ENCODE results near the gene CNGB1. TPM values are rescaled to one million over a fixed set of nuclear protein-coding genes. Genes with fewer than 3 reads are reported as not detected.

Gene CNGB1
- total RNA-seq, 1 donor from 2014 or later = 0.91 TPM

- Mint-ChIP-seq H3K27me3 (ENCODE audit: unreplicated experiment) (peaks cover 5% of the 10 kb centered on the region), H3K36me3 (ENCODE audit: unreplicated experiment) (peaks cover 4% of the 10 kb centered on the region), H3K4me1 (ENCODE audit: low read depth, unreplicated experiment) (no peaks in the 10 kb centered on the region), H3K4me3 (ENCODE audit: unreplicated experiment) (peak overlapping the region; percentile 92), H3K9me3 (ENCODE audit: unreplicated experiment) (peaks cover under 1% of the 10 kb centered on the region), H3K27ac (ENCODE audit: unreplicated experiment) (no peak overlapping the region)
- DNase-seq = no peak
- TF ChIP-seq CTCF (IDR thresholded peaks at IDR 0.05; ENCODE audit: partially characterized antibody, unreplicated experiment) = no peak
These were observed 14.6 kb upstream of the CNGB1 start for GRCh38 chr16:57985204-57986181.

GRCh38 chr16:57984443-57985203, 13.7 kb upstream of the CNGB1 start:
- H3K4me3 Mint-ChIP-seq (ENCODE audit: unreplicated experiment) = peak overlapping the region; percentile 92
- no peaks in the 10 kb centered on the region for H3K4me1 Mint-ChIP-seq (ENCODE audit: low read depth, unreplicated experiment)
- no peak overlapping the region for H3K27ac Mint-ChIP-seq (ENCODE audit: unreplicated experiment)
- H3K27me3 Mint-ChIP-seq (ENCODE audit: unreplicated experiment) = peaks cover 5% of the 10 kb centered on the region
- peaks cover 4% of the 10 kb centered on the region for H3K36me3 Mint-ChIP-seq (ENCODE audit: unreplicated experiment)
- no peak for TF ChIP-seq CTCF (IDR thresholded peaks at IDR 0.05; ENCODE audit: partially characterized antibody, unreplicated experiment)
- peak; percentile 96 for DNase-seq
- no peaks in the 10 kb centered on the region for H3K9me3 Mint-ChIP-seq (ENCODE audit: unreplicated experiment)

GRCh38 chr16:57982385-57982784, 11.5 kb upstream of the CNGB1 start:
- H3K36me3 Mint-ChIP-seq (ENCODE audit: unreplicated experiment) = peaks cover 4% of the 10 kb centered on the region
- TF ChIP-seq CTCF (IDR thresholded peaks at IDR 0.05; ENCODE audit: partially characterized antibody, unreplicated experiment) = no peak
- DNase-seq = no peak
- peak overlapping the region; percentile 4 for H3K4me3 Mint-ChIP-seq (ENCODE audit: unreplicated experiment)
- no peak overlapping the region for H3K27ac Mint-ChIP-seq (ENCODE audit: unreplicated experiment)
- peaks cover 5% of the 10 kb centered on the region for H3K27me3 Mint-ChIP-seq (ENCODE audit: unreplicated experiment)
- no peaks in the 10 kb centered on the region for H3K4me1 Mint-ChIP-seq (ENCODE audit: low read depth, unreplicated experiment)
- H3K9me3 Mint-ChIP-seq (ENCODE audit: unreplicated experiment) = no peaks in the 10 kb centered on the region

GRCh38 chr16:57981636-57982035, 10.7 kb upstream of the CNGB1 start:
- Mint-ChIP-seq H3K36me3 (ENCODE audit: unreplicated experiment) (no peaks in the 10 kb centered on the region), H3K27me3 (ENCODE audit: unreplicated experiment) (peaks cover 5% of the 10 kb centered on the region), H3K4me3 (ENCODE audit: unreplicated experiment) (no peak overlapping the region), H3K27ac (ENCODE audit: unreplicated experiment) (no peak overlapping the region), H3K9me3 (ENCODE audit: unreplicated experiment) (no peaks in the 10 kb centered on the region), H3K4me1 (ENCODE audit: low read depth, unreplicated experiment) (no peaks in the 10 kb centered on the region)
- no peak for TF ChIP-seq CTCF (IDR thresholded peaks at IDR 0.05; ENCODE audit: partially characterized antibody, unreplicated experiment)
- DNase-seq = no peak

Data from glutamatergic neuron (in vitro differentiated cells).